Measurements from ENCODE around the gene ASXL2.

DNA sequence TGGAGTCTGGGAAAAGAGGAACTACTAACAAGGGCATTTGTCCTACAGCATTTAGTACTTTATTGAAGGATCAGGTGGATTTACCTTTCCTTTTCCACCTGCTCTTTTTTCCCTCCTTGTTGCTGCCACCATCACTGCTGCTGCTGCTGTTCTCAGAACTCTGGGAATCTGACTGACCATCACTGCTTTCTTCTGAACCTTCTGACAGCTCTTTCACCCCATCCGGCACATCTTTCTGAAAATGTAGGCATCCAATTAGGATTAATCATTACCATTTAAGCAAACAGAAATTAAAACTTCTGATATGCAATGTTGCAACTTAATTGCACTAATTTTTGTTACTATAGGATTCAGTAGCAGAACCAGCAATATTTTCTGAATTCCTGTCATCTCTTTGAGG is 79.0 kb downstream of the ASXL2 start:
- TF ChIP-seq NFRKB (IDR thresholded peaks at IDR 0.05) (no peak), LEF1 (IDR thresholded peaks at IDR 0.05; ENCODE audit: borderline replicate concordance) (no peak), BHLHE40 (IDR thresholded peaks at IDR 0.05; ENCODE audit: borderline replicate concordance) (no peak), FOXM1 (IDR thresholded peaks at IDR 0.05; ENCODE audit: borderline replicate concordance) (no peak), FOXA1 (IDR thresholded peaks at IDR 0.05) (no peak), HDGF (IDR thresholded peaks at IDR 0.05; ENCODE audit: borderline replicate concordance) (no peak), FOXK2 (IDR thresholded peaks at IDR 0.05) (no peak), SUZ12 (IDR thresholded peaks at IDR 0.05) (no peak), TARDBP (IDR thresholded peaks at IDR 0.05) (no peak), ZNF384 (IDR thresholded peaks at IDR 0.05) (no peak)
